Fibroblast of the conjunctiva (primary cell): ENCODE results near the gene AGAP1.

Experiments
- DNase-seq: peaks from one replicate; pipeline ENCODE4 v3.0.0-alpha.2; 2010; ENCODE audit warnings: low read depth

The AGAP1 gene

DNA sequence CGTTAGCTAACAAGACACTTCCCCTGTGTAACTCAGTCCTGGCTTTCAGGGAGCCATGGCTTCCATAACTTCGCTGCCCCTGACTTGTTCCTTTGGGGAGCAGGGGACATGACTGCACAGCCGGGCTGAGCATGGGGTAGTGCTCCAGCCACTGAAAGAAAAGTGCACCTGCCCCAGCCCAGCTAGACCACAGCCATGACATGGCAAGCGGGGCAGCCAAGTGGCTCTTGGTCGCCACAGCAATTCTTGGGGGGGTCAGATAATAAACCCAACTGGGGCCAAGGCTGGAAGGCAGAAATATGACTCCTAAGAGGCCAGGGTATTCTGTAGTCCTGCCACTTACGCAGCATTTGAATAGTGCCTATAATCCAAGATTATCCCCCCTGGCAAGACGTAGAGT is 385.3 kb downstream of the AGAP1 start:
- DNase-seq, result no peak

DNA sequence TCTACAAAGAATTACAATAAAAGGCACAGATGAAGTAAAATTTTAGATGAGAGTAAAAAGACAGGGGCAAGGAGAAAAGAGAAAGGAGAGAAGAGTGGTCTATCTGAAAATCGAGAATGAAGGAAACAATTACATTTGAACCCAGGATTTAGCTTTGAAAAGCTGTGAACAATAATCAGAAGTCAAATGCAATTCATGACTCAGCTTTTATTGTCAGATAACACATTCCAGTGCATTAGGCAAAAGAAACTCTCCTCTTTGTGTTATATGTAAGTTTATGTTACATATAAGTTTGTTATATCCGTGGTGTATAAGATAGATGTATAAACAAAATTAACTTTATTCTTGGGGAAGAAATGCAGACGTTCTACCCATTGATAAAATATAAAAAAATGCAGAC is 389.8 kb downstream of the AGAP1 start:
- DNase-seq, result no peak

DNA sequence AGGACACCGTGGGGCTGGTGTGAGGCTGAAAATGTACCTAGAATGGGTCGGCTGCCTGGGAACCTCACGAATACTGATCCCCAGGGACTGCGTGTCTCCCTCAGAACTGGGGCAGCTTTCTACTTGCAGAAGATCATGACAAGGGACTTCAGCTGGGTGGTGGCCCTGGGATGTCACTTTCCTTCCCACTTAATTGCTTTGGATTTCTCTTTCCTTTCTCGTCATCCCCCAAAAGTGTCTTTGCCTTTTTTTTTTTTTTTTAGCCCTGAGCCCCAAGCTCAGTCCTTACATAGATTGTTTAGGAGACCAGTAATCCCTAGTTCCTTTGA is 395.4 kb downstream of the AGAP1 start:
- no peak for DNase-seq

DNA sequence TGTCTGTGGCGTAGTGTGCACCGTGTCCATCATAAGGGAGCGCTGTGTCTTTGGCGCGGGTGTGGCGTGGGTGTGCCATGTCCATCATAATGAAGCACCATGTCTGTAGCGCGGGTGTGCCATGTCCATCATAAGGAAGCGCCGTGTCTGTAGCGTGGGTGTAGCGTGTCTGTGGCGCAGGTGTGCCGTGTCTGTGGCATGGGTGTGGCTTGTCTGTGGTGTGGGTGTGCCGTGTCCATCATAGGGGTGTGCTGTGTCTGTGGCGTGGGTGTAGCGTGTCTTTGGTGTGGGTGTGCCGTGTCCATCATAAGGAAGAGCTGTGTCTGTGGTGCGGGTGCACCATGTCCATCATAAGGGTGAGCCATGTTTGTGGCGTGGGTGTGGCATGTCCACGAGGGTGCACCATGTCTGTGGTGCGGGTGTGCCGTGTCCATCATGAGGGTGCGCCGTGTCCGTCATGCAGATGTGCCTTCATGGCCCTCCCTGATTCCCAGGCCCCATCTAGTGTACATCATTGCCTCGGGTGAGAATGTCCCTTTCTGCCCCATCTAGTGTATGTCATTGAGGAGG is 399.4 kb downstream of the AGAP1 start:
- no peak for DNase-seq

DNA sequence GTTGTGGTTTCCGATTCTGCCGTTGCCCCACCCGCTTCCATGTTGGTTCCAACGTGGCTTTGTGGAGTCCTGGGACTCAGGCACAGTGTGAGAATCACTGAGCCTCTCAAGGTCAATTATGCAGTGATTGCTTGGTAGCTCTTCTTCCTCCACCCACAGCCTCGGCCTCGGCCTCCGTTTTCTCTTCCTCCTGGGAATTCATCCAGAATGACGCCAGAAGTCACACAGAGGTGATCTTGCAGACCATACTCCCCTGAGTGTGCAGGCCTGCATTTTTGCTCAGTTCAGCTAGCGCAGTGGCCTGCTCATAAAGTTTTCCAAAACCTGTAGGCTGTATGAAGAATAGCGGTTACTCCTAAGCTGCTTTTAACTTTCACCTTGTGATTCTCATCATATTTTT is 401.0 kb downstream of the AGAP1 start:
- DNase-seq, result no peak

DNA sequence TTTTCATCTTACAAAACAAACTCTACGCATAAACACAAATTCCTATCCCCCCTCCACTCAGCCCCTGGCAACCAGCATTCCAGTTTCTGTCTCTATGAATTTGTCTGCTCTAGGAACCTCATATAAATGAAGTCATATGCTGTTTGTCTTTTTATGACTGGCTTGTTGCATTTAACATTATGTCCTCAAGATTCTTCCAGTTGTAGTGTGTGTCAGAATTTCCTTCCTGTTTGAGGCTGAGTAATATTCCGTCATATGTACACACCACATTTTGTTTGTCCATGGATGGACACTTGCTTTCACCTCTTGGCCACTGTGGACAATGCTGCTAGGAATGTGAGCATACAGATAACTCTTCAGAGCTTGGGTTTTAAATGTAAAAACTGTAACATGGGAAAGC is 402.2 kb downstream of the AGAP1 start:
- no peak for DNase-seq

DNA sequence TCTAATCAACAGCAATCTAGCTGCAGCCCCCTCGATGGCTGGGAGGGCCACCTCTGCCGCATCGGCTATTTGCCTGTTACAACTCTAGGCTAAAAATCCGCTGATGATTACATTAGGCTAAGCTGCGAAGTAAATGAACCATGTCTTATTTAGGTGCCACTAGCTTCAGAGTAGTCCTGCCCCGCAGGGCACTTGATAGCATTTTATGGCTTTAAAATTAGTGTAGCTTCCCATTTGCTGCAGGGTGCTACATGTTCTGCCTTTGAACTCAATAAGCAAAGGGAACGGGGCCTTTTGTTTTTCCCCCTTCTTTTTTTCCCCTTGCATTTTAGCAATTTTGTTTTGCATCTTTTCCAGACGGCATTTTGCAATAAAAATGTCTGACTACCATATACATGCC is 404.1 kb downstream of the AGAP1 start:
- DNase-seq, result no peak

DNA sequence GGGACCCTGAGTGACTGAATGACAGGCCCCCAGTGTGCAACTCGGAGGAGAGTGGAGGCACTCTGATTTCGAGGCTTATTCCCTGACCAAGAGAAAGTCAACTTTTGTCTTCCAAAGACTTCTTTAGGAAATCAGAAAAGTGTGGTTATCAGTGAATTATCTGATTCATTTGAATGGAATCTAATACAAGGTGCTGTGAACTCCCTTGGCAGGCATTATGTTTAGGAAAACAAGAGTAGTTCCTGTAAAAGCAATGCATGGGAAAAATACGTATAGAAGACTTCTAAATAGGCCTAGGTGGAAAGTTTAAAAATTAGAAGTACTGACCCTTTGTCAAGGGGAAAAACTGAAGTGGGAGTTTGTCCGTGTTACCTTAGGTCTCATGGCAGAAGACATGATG is 404.9 kb downstream of the AGAP1 start:
- no peak for DNase-seq

DNA sequence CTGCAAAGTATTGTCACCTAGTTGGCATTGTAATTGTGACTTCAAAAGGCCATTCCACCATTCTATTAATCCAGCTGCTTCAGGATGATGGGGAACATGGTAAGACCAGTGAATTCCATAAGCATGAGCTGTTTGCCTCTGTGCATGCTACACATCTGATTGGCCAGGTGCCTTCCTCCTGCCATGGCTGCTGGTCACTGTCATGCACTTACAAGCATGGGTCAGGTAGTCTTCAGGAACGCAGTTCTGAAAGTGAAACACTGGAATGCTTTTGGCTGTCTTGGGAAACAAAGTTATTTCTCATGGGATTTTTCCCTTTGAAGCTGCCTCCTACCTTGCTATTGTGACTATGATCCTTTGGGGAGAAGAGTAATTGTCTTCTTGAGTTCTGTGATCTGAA is 406.8 kb downstream of the AGAP1 start:
- no peak for DNase-seq

DNA sequence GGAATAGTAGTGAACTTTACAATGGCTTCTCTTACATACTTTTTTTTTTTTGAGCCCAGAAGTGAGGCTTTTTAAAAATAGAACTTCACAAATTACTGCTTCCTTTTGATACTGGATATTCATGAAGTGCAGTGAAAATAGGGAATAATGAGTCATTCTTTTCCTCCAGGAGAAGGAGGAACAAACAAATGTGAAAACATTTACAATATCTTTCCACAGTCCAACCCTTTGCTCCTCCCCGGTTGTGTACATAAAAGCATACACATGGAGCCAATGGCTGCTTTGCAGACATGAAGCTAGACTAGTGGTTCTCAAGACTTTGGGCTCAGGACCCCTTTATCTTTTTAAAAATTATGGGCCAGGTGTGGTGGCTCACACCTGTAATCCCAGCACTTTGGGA is 407.4 kb downstream of the AGAP1 start:
- DNase-seq, result no peak

DNA sequence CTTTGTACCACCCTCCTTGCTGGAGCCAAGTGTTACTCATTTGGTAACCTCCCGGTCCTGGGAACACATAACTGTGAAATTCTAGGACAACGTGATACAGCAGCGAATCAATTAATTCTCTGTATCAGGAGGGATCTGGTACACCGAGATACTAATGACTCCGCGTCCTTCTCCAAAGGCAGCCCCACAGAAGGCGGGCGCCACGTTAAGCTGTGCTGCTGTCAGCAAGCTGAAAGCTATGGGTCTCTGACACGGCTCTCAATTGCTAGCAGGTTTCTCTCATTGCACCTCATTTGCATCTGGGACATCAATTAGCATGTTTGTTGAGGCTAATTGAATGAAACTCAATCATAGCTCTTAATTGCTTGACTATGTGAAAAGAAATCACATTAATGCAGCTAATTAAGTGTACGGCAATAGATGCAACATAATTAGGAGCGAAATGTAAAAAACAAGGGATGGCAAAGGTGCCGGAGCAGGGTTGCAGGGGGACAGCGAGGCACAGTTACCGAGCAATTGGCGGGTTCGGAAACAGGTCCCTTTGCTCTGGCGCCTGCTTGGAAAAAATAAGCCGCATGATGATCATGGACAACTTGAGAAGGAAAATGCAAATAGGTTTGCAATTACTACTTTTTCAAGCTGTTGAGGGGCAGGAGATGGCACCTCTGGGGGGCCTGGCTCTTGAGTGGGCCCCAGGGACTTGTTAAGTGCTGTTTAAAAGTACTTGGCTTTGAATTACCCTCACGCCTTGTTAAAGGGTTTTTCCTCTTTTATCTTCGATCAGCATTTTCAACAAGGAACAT is 410.1 kb downstream of the AGAP1 start:
- DNase-seq, result no peak

DNA sequence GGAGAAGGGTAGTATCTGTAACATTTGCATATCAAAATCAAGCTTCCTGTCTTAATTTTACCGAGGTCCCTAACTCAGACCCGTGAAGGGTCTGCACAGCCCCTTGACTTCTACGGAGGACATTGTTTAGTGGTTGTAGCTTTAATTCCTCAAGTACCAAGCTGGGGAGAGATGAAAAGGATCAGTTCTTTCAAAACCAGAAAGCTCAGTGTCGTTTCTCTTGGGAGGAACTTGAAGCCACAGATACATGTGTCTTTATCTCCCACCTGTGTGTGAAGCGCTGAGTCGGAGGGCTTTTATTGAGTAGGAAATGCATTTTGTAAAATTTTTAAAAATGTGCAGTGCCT is 410.7 kb downstream of the AGAP1 start:
- DNase-seq, result no peak

DNA sequence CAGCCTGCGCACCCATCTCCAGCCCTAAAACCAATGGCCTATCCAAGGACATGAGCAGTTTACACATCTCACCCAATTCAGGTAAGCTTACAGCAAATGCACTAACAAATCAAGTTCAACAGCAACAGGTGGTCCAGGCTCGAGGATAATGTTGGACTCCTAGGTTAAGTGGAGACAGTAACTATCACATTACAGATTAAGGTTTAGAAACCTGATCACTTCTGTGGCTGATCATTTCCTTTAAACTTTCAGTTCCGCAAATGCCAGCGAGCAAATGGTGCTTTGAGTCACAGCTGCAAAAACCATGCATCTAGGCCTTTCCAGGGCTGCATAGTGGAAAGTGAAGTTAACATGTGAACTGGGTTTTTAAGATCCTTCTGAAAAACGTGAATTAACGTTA is 415.0 kb downstream of the AGAP1 start:
- no peak for DNase-seq

DNA sequence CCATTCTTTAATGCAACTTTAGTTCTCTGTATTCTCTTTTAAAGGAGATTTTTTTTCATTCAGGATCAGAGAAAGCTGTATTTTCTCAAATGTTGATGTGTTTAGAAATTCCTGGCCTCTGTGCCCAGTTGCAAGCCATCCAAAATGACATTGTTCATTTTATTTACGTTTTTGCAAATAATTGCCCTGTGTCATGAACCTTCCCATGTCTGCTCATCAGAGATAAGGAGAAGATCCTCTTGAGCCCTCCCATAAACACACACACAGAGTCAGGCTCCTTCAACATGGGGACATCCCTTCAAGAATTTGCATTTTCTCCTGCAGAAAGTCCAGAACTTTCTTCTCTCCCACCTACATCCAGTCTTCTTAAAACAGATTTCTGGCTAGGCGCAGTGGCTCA is 415.5 kb downstream of the AGAP1 start:
- DNase-seq, result no peak

DNA sequence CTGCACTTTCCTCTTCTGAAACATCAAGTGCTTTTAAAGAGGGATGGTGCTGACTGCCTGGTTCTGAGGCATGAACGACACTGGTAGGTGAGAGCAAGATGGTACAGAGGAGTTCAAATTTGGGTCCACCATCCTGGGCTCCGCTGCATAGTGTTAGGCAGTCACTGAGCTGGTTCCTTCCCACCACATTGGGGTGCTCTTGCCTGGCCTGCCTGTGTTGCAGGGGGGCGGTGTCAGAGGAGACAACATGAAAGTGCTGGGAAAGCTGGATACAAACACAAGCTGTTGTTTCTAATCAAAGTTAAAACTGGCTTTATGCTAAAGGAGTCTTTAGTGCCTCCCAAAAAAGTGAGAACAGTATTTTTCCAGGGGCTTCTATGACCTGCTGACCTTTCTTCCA is 416.2 kb downstream of the AGAP1 start:
- no peak for DNase-seq

DNA sequence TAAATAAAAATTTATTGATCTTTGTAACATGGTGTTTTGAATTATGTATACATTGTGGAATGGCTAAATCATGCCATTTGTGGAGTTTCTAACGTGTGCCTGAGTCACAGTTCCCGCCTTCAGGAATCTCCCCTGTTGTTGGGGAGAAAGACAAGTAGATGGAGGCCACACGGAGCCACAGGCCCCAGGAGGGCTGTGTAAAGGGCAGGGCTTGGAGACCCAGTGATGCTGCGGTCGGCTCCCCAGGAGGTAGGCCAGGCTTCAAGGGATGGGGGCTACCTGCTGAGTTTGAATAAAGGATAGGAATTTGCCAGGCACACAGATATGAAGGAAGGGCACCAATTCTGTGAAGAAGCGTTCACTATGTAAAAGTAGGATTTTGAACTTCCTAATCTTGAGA is 417.3 kb downstream of the AGAP1 start:
- no peak for DNase-seq

DNA sequence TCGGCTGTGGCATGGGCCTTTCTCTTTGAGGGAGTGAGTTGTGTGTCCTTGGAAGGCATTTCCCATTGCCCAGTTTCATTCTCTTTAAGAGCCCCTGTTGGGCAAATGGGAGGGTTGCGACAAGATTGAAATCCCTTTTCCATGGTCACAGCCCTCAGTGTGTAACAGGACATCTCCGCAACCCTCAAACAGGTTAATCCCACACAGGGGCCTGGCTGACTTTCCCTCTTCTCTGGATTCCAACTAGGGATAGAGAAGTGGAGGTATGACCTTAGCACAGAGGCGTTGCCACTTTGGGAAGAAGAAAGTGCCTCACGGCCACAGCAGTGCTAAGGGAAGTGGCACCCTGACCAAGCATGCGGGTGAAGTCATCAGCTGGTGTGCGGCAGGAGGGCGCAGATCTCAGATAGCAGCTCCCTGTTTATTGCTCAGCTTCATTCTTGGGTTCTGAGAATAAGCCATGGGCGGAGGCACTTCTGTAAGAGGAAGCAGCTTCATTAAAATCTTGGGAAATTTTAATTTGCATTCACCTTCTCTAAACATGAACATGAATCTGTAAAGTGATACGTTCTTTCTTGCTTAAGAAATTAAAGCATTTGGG is 417.9 kb downstream of the AGAP1 start:
- DNase-seq, result no peak

DNA sequence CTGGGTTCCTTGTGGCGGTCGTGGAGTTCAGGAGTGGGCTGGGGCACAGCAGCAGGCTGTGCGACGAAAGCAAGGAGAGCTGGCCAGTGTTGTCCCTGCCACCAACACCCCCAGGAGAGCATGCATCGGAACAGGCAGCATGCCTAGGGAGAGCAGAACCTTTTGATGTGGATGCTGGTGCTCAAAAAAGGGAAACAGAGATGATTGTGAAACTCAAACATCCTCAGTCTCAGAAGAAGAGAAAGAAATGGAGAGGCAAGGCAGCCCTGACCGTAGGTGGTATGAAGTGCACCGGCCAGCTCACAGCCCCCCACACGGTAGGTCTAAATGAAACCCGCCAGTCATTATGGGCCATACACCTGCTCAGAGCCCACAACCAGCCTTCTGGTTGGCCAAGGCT is 420.9 kb downstream of the AGAP1 start:
- DNase-seq, result no peak

DNA sequence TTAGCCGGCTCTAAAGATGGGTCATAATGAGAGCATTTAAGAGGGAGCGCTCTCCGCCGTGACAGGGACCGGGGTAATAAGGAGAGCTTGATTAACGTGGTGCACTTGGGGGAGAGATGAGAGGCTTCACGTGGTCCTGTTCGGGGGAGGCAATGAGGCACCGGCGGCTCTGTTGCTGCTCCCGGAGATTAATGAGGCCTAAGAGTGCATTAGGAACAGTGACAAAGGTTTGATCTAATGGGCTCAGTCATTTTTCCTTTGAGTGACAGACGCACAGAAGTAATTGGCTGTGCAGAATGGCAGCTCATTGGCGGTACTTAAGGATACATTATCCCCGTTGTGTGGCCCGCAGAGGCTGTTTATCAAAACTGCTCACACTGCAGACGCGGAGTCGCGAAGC is 423.7 kb downstream of the AGAP1 start:
- DNase-seq, result no peak

DNA sequence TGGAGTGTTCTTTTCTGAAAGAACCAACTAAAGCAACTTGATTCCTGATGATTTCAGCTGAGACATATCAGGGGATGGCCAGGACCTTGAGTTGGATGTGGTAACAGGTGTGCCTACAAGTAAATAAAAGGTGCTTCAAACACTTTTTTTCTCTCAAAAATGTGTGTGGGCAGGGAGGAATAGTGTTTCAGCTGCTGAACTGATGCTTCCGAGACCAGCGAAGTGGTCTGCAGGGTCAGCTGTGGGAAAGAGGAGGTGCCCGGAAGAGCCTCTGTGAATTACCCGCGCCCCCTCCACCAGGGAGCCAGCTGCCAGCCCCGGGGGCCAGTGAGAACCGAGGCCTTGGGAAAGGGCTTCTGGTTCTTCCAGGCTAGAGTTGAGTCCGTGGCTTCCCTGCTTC is 425.0 kb downstream of the AGAP1 start:
- DNase-seq, result no peak

DNA sequence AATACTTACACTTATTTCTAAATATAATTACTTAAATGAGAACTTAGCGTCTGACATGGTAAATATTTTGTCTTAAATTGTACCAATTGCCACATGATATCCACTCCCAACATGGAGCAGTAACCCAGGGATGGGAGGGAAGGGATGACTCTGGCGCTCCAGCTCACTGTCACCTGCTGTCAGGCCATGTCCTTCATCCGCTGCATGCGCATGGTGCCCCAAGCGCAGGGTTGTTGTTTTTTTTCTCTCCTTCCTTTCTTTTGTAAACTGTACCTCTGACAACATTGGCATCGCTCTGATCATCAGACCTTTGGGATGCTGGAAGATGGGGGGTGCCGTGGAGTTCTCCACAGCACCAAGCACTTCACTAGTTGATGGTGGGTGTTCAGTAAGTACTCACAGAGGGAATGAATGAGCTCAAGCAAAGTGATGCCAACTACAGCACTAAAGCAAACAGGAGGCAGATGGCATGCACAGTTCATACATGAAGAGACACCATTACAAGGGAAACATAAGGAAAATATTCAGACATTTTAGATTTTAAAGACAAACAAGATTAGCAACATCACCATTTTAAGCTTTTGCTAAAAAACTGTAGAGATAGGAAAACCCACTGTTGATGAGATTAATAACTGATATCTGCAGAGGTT is 426.5 kb downstream of the AGAP1 start:
- no peak for DNase-seq

DNA sequence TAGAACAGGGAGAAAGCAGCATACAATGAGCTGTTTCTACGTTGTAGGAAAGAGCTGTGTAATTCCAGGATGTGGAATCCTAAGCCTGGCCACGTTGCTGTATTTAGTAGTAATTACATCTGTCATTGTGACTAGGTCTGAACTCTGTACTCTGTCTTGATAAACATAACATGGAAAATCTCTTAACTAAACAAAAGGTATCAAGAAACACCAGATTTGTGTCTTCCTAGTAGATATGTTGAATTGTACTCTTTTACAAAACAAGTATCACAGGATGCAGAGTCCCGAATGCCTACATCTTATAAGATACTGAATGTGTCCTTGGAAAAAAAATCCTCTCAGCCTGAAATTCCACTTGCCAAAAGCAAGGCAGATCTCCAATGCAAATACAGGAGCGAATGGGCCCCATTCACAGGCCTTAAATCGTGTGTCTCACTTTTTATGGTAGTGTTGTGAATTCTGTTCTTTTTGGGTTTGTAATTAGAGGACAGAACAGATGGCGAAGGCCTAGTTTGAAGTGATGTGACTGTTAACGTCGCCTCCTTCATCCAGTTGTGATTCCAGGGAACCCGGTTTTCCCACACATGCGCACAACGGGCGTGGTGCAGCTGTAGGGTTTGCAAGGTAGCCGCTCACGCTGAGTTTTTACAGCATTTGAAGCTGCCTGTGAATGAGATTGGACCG is 427.8 kb downstream of the AGAP1 start:
- no peak for DNase-seq

DNA sequence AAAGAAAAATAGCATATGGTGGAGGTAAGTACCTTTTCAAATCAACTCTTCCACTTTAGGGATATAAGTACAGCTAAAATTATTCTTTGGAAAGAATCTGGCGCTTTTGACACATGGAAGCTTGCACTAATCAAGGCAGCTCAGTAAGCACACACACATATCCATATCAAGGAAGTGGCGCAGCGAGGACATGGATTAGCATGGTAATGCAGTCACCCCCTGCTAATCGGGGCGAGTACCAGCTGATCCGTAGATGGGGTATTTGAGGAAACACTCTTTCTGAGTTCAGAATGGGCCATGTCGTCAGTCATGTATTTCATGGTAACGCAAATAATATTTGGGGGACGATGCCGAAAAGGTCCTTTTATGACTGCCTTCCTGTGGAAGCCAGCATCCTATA is 429.0 kb downstream of the AGAP1 start:
- no peak for DNase-seq
